ENCODE results near the gene KASH5.

GRCh38 chr19:49339301-49340068 is 48.6 kb upstream of the KASH5 start:
- TF ChIP-seq CTCF (IDR thresholded peaks at IDR 0.05) (no peak), POLR2A (IDR thresholded peaks at IDR 0.05) (peak in 1 of 2 donors; percentile 34)
